ENCODE data around the gene PHF2.

GRCh38 chr9:93680443-93681268 is 104.3 kb downstream of the PHF2 start:
- TF ChIP-seq EZH2phosphoT487 (IDR thresholded peaks at IDR 0.05; ENCODE audit: low read length) = no peak
- peak; percentile 15 for TF ChIP-seq CTCF (IDR thresholded peaks at IDR 0.05; ENCODE audit: low read length)
